Measurements from ENCODE around the gene CD86.

DNA sequence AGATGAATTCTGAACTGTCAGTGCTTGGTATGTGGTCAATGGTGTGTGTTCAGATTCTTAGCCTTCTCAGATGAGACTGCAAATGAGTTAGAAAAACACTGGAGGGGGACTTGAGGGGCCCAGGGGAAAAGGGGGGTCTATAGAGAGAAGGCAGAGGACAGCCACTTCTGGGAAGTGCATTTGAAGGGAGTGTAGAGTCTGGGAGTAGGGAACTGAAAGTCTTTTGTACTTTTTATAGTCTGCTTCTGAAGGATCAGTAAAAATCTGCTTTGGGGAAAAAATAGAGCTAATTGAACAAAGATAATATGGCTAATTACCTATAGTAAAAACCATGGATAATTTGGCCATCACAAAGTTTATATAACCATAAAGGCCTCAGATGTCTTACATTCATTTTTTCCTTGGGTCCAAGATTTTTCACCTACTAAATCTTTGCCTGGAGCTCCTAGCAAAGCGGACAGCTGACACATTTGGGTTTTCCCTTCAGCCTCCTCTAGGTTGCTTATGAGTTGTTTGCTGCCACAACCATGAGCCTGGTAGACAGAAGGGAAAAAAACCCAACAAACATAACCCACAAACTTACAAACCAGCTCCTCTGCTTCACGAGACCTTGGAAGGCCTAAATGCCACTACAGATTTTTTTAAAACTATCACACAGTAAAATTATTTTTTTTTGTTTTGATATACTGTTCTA is 48.8 kb downstream of the CD86 start:
- TF ChIP-seq, protein P1, sequence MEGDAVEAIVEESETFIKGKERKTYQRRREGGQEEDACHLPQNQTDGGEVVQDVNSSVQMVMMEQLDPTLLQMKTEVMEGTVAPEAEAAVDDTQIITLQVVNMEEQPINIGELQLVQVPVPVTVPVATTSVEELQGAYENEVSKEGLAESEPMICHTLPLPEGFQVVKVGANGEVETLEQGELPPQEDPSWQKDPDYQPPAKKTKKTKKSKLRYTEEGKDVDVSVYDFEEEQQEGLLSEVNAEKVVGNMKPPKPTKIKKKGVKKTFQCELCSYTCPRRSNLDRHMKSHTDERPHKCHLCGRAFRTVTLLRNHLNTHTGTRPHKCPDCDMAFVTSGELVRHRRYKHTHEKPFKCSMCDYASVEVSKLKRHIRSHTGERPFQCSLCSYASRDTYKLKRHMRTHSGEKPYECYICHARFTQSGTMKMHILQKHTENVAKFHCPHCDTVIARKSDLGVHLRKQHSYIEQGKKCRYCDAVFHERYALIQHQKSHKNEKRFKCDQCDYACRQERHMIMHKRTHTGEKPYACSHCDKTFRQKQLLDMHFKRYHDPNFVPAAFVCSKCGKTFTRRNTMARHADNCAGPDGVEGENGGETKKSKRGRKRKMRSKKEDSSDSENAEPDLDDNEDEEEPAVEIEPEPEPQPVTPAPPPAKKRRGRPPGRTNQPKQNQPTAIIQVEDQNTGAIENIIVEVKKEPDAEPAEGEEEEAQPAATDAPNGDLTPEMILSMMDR (IDR thresholded peaks at IDR 0.05; ENCODE audit: low read depth, low read length, poor library complexity, severe bottlenecking) = no peak
- TF ChIP-seq EZH2phosphoT487 (IDR thresholded peaks at IDR 0.05; ENCODE audit: borderline replicate concordance, low read length) = no peak

Data from DOHH2 (cell line).